GM08714 (cell line): Measurements from ENCODE around the gene SPPL3.
"Not testable (repeated sequence)": the region's sequence is repeated elsewhere in the genome, so short reads cannot be mapped to it uniquely, and the experiment has no call there.

Source experiments
- H3K4me3 ChIP-seq: fragments of 200-500 bp; sonication (Bioruptor generic); 2 replicates; pipeline ENCODE4 v1.5.1; 2014; ENCODE audit warnings: mild to moderate bottlenecking, low read length, inconsistent platforms
- ZNF274 ChIP-seq: IDR thresholded peaks from 2 replicates; pipeline ENCODE4 v1.6.1; 2012; ENCODE audit warnings: mild to moderate bottlenecking, low read depth, low read length

SPPL3 gene

DNA sequence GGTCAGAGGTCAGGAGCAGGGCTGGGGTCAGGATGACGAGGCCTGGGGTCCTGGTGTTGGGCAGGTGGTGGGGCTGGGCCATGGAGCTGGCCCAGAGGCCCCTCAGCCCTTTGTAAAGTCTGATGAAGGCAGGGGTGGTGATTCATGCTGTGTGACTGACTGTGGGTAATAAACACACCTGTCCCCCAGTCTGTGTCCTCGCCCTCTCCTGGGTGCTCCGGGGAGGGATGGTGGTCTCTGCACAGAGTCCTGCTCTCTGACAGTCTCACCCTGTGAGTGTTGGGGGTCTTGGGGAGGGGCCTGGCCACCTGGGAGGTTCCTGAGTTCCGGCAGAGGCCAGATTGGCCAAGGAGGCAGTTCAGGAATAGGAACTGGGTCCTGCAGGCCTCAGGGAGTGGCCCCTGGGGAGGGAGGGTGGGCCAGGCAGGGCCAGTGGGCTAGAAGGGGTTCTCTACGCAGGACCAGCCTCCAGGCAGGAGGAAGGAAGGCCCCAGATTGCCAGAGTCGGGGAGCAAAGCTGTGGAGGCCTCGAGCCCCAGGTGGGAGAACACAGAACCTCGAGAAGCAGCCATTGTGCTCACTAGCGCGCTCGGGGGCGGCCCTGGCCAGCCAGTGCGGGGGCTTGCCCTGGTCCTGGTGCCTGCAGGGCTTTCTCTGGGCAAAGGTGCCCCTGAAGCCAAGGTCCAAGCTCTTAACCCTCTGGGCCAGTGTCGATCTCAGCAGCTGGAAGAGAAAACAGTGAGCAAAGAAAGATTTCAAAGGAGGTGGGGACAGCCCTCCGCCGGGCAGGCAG lies 164.1 kb downstream of the SPPL3 start:
- H3K4me3 ChIP-seq = no peak overlapping the region
- no peak for TF ChIP-seq ZNF274

DNA sequence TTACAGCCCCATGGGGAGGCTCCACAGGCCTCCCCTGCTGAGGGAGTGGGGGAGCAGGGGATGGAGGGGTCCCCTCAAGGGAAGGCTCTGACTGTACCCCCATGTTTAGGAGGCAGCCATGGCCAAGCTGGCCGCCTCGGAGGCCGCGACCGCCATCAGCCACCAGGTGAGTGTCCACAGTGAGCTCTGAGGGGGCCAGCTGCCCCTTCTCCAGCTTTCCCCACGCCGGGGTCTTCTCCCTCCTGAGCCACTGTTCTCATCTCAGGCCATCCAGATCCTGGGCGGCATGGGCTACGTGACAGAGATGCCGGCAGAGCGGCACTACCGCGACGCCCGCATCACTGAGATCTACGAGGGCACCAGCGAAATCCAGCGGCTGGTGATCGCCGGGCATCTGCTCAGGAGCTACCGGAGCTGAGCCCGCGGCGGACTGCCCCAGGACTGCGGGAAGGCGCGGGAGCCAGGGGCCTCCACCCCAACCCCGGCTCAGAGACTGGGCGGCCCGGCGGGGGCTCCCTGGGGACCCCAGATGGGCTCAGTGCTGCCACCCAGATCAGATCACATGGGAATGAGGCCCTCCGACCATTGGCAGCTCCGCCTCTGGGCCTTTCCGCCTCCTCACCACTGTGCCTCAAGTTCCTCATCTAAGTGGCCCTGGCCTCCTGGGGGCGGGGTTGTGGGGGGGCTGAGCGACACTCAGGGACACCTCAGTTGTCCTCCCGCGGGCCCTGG lies 165.0 kb downstream of the SPPL3 start:
- no peak for TF ChIP-seq ZNF274
- H3K4me3 ChIP-seq = no peak overlapping the region

DNA sequence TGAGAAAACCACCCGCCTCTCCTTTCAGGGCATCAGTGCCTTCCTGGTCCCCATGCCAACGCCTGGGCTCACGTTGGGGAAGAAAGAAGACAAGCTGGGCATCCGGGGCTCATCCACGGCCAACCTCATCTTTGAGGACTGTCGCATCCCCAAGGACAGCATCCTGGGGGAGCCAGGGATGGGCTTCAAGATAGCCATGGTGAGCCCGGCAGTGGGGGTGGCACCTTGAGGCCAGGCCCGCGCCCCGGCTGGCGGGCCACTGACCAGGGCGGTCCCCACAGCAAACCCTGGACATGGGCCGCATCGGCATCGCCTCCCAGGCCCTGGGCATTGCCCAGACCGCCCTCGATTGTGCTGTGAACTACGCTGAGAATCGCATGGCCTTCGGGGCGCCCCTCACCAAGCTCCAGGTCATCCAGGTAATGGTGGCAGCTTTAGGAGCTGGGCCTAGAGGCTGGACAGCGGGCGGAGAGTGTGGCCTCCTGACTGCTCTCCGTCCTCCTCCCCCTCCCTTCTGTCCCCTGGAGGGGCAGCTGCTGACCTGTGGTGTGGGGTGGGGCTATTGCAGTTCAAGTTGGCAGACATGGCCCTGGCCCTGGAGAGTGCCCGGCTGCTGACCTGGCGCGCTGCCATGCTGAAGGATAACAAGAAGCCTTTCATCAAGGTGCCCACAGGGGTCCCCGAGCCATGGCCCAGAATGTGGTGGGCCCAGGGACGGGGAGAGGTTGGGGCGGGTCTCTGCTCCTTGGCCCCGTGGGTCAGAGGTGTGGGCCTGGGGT lies 165.7 kb downstream of the SPPL3 start:
- no peak for TF ChIP-seq ZNF274
- H3K4me3 ChIP-seq = no peak overlapping the region

DNA sequence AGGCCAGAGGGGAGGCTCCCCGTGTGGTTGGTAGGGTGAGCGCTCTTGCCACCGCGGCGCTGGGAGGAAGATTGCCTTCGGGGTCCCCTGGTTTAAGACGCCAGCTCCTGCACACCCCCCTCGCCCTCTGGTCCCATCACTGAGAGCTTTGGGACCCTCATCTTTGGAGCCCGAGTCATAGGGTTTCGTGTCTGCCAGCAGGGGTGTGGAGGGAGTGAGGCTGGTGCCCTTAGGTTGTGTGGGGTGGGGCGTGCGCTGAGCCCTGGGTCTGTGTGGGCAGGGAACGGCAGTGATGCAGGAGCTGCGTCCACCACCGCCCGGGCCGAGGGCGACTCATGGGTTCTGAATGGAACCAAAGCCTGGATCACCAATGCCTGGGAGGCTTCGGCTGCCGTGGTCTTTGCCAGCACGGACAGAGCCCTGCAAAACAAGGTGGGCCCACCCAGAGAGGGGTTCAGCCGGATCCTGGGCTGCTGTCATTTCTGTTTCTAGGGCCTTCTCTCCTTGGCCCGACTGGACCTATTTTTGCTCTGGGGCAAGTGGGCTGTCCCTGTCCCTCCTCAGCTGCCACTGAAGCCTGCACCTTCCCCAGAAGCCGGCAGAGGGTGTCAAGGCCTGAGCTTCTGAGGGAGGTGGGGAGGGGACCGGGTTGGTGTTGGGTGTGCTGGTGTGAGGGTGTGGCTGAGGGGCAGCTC lies 166.5 kb downstream of the SPPL3 start:
- TF ChIP-seq ZNF274 = no peak
- no peak overlapping the region for H3K4me3 ChIP-seq

DNA sequence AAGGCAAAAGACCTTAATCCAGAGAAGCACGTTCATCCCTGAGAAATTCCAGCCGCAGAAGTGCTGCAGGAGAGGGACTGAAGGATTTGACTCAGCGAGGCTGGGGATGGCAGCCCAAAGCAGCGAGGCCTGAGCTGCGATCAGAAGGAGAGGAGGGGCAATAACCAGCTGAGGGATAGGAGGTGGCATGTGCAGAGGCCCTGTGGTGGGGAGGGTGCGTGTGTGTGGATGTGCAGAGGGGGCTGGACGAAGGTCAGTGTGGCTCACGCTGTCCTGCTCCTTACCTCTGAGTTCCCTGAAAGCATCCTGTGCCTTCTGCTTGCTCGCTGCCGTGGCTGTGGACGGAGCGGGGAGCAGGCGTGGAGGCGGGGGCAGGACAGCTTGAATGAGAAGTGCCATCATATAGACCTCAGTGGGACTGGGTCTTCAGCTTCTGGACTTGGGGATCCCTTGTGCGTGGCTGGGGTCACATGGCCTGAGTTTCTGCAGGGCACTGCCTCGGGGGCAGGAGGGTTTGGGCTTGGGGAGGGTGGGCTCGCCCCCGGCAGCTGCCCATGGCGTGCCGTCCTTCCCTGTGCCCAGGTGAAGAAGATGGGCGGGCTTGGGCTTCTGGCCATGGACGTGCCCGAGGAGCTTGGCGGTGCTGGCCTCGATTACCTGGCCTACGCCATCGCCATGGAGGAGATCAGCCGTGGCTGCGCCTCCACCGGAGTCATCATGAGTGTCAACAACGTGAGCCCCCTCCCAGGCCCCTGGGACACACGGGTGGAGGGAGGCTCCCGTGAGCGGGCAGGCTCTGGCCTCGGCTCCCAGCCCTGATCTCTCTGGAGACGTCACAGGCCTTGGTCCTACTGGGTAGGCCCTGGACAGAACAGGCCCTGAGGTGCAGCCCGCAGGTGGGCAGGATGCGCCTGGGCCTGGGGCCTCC lies 167.5 kb downstream of the SPPL3 start:
- TF ChIP-seq ZNF274 = no peak
- no peak overlapping the region for H3K4me3 ChIP-seq

DNA sequence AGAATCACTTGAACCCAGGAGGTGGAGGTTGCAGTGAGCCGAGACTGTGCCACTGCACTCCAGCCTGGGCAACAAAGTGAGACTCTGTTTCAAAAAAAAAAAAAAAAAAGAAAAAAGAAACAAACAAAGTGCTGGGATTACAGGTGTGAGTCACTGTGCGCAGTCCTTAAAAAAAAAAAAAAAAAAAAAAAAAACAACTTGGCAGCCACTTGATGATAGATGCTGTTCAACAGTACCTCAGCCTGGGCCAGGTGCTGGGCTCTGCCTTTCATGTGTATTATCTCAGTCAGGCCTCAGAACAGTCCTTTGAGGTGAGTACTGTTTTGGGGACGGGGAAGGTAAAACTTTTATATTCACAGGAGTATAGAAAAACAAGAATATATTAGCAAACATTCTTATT lies 169.0 kb downstream of the SPPL3 start:
- H3K4me3 ChIP-seq = no peak overlapping the region
- TF ChIP-seq ZNF274 = no peak

DNA sequence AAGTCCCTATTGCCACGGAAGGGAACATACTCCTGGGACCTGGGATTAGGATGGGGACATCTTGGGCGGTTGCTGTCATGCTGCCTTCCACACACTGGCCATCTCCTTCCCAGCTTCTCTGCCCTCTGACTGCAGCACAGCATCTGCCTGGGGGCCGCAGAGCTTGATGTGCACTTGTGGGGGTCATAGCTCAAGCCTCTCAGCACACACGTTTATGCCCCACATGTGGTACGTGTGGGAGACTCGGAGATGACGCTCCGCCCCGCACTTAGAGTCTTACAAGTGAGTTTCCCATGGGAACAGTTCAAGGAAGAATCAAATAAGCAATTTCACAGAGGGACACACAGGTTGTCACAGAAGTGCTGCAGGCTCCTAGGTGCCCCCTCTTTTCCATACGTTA lies 169.9 kb downstream of the SPPL3 start:
- no peak overlapping the region for H3K4me3 ChIP-seq
- no peak for TF ChIP-seq ZNF274

DNA sequence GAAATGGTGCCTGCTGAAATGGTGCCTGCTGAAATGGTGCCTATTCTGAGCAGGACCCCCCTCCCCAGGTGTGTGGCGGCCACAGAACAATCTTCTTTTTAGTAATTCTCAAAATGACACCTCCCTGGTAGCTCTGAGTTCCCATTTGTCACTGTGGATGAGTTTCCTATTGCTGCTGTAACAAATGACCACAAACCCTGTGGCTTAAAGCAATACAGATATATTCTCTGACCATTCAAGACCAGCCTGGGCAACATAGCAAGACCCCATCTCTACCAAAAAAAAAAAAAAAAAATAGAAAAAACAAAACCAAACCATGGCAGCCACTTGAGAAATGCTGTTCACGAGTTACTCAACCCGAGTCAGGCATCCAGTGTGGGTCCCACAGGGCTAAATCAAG lies 170.6 kb downstream of the SPPL3 start:
- no peak overlapping the region for H3K4me3 ChIP-seq
- no peak for TF ChIP-seq ZNF274

DNA sequence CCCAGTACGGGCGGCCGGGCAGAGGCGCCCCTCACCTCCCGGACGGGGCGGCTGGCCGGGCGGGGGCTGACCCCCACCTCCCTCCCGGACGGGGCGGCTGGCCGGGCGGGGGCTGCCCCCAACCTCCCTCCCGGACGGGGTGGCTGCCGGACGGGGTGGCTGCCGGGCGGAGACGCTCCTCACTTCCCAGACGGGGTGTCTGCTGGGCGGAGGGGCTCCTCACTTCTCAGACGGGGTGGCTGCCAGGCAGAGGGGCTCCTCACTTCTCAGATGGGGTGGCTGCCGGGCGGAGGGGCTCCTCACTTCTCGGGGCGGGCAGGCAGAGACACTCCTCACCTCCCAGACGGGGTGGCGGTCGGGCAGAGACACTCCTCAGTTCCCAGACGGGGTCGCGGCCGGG lies 172.0 kb downstream of the SPPL3 start:
- H3K4me3 ChIP-seq = not testable (repeated sequence)

DNA sequence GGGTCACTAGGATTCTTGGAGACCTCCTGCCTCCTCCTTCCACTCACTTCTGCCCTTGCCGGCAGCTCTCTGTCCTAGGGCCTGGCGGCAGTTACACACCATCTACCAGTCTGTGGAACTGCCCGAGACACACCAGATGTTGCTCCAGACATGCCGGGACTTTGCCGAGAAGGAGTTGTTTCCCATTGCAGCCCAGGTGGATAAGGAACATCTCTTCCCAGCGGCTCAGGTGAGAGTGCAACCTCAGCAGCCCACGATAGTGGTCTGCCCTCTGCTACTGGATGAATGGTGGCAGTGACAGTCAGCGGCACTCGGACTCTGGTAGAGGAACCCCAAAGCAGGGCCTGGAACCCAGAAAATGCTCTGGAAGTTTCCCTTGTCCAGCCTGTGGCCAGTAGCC lies 177.2 kb downstream of the SPPL3 start:
- no peak overlapping the region for H3K4me3 ChIP-seq
- no peak for TF ChIP-seq ZNF274

DNA sequence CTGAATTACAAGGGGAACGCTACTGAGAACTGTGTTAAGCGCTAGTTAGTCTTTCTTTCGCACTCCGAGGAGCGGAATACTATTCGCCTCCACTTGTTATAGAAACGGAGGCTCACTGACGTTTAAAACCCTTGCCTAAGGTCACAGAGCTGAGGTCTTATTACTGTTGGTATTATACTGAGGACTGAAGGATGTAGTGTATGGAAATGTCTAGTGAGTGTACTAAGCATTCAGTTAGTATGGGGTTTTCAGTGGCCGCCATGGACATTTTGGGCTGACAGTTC lies 177.7 kb downstream of the SPPL3 start:
- TF ChIP-seq ZNF274 = no peak
- H3K4me3 ChIP-seq = peak overlapping the region; percentile 76; the same call in 1 of the 2 replicates

DNA sequence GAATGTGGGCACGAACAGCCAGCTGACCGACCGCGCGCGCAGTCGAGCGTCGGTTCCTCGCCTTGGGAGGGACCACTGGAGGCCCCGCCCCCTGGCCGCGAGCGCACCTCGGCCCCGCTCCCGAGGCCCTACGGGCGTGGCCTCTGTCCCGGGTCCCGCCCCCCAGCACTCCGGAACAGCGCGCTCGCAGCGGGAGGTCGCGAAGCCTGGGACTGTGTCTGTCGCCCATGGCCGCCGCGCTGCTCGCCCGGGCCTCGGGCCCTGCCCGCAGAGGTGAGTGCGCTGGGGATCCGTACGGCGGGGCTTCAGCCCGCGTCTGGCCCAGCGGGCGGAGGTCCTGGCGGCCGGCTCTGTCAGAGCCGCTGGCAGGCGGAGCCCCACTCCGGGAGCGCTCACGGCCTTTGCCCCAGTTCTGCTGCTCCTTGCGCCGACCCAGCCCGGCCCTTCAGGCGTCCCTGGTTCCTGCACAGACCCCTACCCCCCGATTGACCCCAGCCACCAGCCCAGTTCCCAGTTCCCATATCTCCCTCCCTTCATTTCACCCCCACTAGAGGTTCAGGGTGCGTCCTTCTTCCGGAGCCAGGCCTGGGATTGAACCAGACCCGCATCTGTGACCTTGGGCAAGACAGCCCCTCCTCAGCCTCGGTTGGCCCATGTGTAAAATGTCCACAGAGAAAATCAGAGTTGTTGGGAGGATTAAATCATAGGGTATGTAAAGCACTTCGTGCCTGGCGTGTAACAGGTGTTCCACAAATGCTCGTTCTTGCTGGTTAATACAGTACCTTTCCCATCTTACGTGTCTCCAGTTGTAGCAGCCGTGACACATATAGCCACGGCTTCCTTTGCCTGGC lies 178.3 kb downstream of the SPPL3 start, which contains the start of gene ACADS:
ACADS (plus strand) TSS at position 168 of the 851 bp plus-strand sequence; CDS start at position 228, 60 bp downstream.
- peak within 1 kb of the TSS; percentile 76 for H3K4me3 ChIP-seq
- no peak for TF ChIP-seq ZNF274

DNA sequence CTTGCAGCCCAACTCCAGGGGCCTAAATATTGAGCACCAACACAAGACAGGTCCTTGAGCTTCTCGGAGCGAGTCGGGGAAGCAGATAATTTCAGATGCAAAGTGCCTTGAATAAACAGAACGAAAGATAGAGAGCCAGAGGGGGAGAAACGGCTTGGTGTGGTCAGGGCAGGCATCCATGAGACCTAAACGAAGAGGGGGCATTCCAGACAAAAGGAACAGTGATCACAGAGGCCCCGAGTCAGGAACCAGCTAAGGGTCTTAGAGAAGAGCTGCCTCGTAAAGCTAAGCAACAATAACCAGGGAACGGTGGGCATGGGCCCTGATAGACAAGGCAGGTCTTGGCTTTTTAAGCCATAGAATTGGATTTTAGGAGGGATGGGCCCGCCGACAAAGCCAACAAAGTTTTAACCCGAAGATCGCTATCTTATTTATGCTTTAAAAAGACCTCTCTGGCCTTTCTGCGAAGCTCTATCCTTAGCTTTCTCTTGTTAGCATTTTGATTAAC lies 179.0 kb downstream of the SPPL3 start:
- peak overlapping the region; percentile 38; the same call in 1 of the 2 replicates for H3K4me3 ChIP-seq
- no peak for TF ChIP-seq ZNF274
